Thyroid gland (tissue), 4 donors: ENCODE measurements around the gene CD300LB.

Experiments used
- CTCF ChIP-seq, 6 experiments: fragments of 200-600 bp in 3 of 6; fragments of 450-650 bp in 3 of 6; sonication (generic) in 3 of 6; IDR thresholded peaks; one replicate each; pipeline ENCODE4 v1.5.1; 2016 to 2019; ENCODE audit warnings: antibody characterized with exemption in 6 of 6, mild to moderate bottlenecking in 2 of 6, inconsistent platforms in 1 of 6, moderate library complexity in 1 of 6
- POLR2A ChIP-seq, 2 donors: fragments of 450-650 bp; IDR thresholded peaks; one replicate each; pipeline ENCODE4 v1.6.1; 2017; ENCODE audit warnings: antibody characterized with exemption in 2 of 2, mild to moderate bottlenecking in 2 of 2, moderate library complexity in 1 of 2

- TF ChIP-seq CTCF (IDR thresholded peaks at IDR 0.05): no peak
- no peak for TF ChIP-seq POLR2A (IDR thresholded peaks at IDR 0.05)
These were observed 39.6 kb downstream of the CD300LB start for GRCh38 chr17:74491626-74492025.
